ENCODE results near the gene DDX39A.
"Not testable (repeated sequence)": the region's sequence is repeated elsewhere in the genome, so short reads cannot be mapped to it uniquely, and the experiment has no call there.

- TF ChIP-seq, protein P1, sequence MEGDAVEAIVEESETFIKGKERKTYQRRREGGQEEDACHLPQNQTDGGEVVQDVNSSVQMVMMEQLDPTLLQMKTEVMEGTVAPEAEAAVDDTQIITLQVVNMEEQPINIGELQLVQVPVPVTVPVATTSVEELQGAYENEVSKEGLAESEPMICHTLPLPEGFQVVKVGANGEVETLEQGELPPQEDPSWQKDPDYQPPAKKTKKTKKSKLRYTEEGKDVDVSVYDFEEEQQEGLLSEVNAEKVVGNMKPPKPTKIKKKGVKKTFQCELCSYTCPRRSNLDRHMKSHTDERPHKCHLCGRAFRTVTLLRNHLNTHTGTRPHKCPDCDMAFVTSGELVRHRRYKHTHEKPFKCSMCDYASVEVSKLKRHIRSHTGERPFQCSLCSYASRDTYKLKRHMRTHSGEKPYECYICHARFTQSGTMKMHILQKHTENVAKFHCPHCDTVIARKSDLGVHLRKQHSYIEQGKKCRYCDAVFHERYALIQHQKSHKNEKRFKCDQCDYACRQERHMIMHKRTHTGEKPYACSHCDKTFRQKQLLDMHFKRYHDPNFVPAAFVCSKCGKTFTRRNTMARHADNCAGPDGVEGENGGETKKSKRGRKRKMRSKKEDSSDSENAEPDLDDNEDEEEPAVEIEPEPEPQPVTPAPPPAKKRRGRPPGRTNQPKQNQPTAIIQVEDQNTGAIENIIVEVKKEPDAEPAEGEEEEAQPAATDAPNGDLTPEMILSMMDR (IDR thresholded peaks at IDR 0.05): not testable (repeated sequence)
- not testable (repeated sequence) for TF ChIP-seq POLR2A (IDR thresholded peaks at IDR 0.05)
Measured at GRCh38 chr19:14397168-14397567, 22.0 kb downstream of the DDX39A start.
